A673 (cell line): Measurements from ENCODE around the gene LGALS12. TPM values are rescaled to one million over a fixed set of nuclear protein-coding genes. Genes with fewer than 3 reads are reported as not detected.

ENCODE experiments used
- BruUV-seq: library from RNA; stranded (reverse); fragments of 400-500 nt; replicated peaks from 2 replicates; lab custom pipeline; 2021; lab: Mats Ljungman, UMichigan
- CTCF ChIA-PET: fragments of 300-600 bp; sonication (Branson Sonifier 250); formaldehyde crosslinking; loops from one replicate; lab custom pipeline; 2022; ENCODE audit warnings: antibody characterized with exemption; lab: Charles Lee
- POLR2A ChIA-PET: fragments of 300-600 bp; sonication (Branson Sonifier 250); formaldehyde crosslinking; loops from one replicate; lab custom pipeline; 2022; ENCODE audit warnings: antibody characterized with exemption; ENCODE audit not compliant: low non-redundant PET; lab: Charles Lee
- DNase-seq: peaks from one replicate; pipeline ENCODE4 v3.0.0-alpha.2; 2015; ENCODE audit warnings: low spot score
- H3K27ac ChIP-seq: fragments of 200-600 bp; sonication (generic); 2 replicates; pipeline ENCODE4 v1.5.1; 2016; ENCODE audit warnings: mixed run types, low read depth, mild to moderate bottlenecking, mixed read lengths, antibody characterized with exemption, low read length; ENCODE audit not compliant: poor library complexity, severe bottlenecking
- H3K27me3 ChIP-seq: fragments of 200-600 bp; sonication (generic); replicated peaks from 2 replicates; pipeline ENCODE4 v1.6.1; 2017; ENCODE audit warnings: mixed run types, low read depth, mild to moderate bottlenecking, mixed read lengths, antibody characterized with exemption, low read length; ENCODE audit not compliant: insufficient read depth, poor library complexity
- H3K36me3 ChIP-seq: fragments of 200-600 bp; sonication (generic); 2 replicates; pipeline ENCODE4 v1.6.1; 2016; ENCODE audit warnings: mixed run types, mild to moderate bottlenecking, mixed read lengths, antibody characterized with exemption, low read length; ENCODE audit not compliant: insufficient read depth, poor library complexity, severe bottlenecking
- H3K4me1 ChIP-seq: fragments of 200-600 bp; sonication (generic); 2 replicates; pipeline ENCODE4 v1.6.1; 2017; ENCODE audit warnings: mixed run types, mild to moderate bottlenecking, mixed read lengths, antibody characterized with exemption, low read length; ENCODE audit not compliant: insufficient read depth, poor library complexity, severe bottlenecking
- H3K4me3 ChIP-seq: fragments of 200-600 bp; sonication (generic); 2 replicates; pipeline ENCODE4 v1.5.1; 2016; ENCODE audit warnings: low read depth, mixed run types, mild to moderate bottlenecking, mixed read lengths, low read length; ENCODE audit not compliant: poor library complexity, severe bottlenecking
- H3K9me3 ChIP-seq: fragments of 200-600 bp; sonication (generic); 2 replicates; pipeline ENCODE4 v1.6.1; 2016; ENCODE audit warnings: mixed run types, low read depth, mild to moderate bottlenecking, mixed read lengths, antibody characterized with exemption, low read length; ENCODE audit not compliant: poor library complexity, severe bottlenecking
- EZH2 ChIP-seq: fragments of 200-600 bp; sonication (generic); IDR thresholded peaks from 2 replicates; pipeline ENCODE4 v1.6.1; 2017; ENCODE audit warnings: borderline replicate concordance, low read depth, mild to moderate bottlenecking, mixed read lengths, antibody characterized with exemption, low read length; ENCODE audit not compliant: poor library complexity, severe bottlenecking
- intact Hi-C: fragments of 100-400 bp; cut with micrococcal nuclease; formaldehyde crosslinking; loops from one replicate; pipeline ENCODE4 v1.10.0; 2022; ENCODE audit not compliant: unreplicated experiment
- total RNA-seq: library from RNA; stranded (reverse); gene quantifications from 2 replicates; pipeline ENCODE4 v1.2.3, GENCODE V29; 2021
- TF ChIP-seq, protein P1 (sequence below): fragments of 300-800, 200-600 bp; sonication (generic); conservative IDR thresholded peaks from 2 replicates; pipeline ENCODE4 v1.5.1; 2017; ENCODE audit warnings: low read depth, mild to moderate bottlenecking, antibody characterized with exemption, low read length, moderate library complexity, mixed read lengths

LGALS12 gene
- total RNA-seq, 1 experiment from 2014 or later: not detected

DNA sequence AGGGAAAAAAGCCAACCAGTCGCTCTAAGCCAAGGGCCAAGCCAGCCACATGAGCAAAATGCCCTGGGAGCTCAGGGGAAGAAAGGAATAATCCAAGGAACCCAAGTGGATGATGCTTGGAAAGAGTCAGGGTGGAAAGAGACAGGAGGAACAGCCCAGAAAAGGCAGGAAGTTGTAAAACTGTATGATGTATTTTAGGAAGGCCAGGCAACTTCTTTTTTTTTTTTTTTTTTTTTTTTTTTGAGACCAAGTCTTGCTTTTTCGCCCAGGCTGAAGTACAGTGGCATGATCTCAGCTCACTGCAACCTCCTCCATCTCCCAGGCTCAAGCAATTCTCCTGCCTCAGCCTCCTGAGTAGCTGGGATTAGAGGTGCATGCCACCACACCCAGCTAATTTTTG is 1.6 kb downstream of the LGALS12 start:
- POLR2A ChIA-PET: no interaction called here
- BruUV-seq: no TSS peak
- intact Hi-C loops: loop anchor here (10.0 kb wide), 1 partner anchor 63 kb away; no protein-coding TSS in a partner anchor

DNA sequence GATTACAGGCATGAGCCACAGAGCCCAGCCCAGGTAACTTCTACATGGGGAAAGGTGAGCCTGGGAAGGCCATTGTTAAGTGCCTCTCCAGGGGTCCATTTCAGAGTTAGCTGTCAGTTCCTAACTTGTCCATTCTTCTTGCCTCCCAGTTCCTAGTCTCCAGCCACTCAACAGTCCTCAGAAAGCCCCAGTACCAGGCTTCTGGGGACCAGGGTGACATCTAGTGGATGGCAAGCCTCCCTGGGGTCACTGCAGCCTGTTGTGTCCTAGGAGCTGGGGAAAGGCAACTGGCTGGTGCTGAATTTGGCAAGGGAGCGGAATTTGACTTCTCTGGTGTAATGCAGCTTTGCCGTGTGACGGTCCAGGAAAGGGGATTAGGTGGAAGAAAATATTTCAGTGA is 2.1 kb downstream of the LGALS12 start:
- CTCF ChIA-PET: interaction anchor here (0.6 to 0.7 kb wide), 2 partner anchors 42 to 128 kb away, joined by 3 read pairs; no protein-coding TSS in a partner anchor
- H3K27me3 ChIP-seq: no peaks in the 10 kb centered on the region
- BruUV-seq: no TSS peak
- no peaks in the 10 kb centered on the region for H3K9me3 ChIP-seq
- POLR2A ChIA-PET: no interaction called here
- H3K27ac ChIP-seq: no peak overlapping the region
- H3K4me3 ChIP-seq: no peak overlapping the region
- H3K36me3 ChIP-seq: no peaks in the 10 kb centered on the region
- H3K4me1 ChIP-seq: no peaks in the 10 kb centered on the region
- TF ChIP-seq EZH2: no peak
- TF ChIP-seq, protein P1, sequence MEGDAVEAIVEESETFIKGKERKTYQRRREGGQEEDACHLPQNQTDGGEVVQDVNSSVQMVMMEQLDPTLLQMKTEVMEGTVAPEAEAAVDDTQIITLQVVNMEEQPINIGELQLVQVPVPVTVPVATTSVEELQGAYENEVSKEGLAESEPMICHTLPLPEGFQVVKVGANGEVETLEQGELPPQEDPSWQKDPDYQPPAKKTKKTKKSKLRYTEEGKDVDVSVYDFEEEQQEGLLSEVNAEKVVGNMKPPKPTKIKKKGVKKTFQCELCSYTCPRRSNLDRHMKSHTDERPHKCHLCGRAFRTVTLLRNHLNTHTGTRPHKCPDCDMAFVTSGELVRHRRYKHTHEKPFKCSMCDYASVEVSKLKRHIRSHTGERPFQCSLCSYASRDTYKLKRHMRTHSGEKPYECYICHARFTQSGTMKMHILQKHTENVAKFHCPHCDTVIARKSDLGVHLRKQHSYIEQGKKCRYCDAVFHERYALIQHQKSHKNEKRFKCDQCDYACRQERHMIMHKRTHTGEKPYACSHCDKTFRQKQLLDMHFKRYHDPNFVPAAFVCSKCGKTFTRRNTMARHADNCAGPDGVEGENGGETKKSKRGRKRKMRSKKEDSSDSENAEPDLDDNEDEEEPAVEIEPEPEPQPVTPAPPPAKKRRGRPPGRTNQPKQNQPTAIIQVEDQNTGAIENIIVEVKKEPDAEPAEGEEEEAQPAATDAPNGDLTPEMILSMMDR: peak; percentile 58
- DNase-seq: peak; percentile 62
- intact Hi-C loops: loop anchor here (10.0 kb wide), 1 partner anchor 63 kb away; no protein-coding TSS in a partner anchor

More for the DNA sequence above, 1.6 kb downstream of the LGALS12 start:
- H3K4me3 ChIP-seq: no peak overlapping the region
- no peak for DNase-seq
- no peaks in the 10 kb centered on the region for H3K27me3 ChIP-seq
- no peak overlapping the region for H3K27ac ChIP-seq
- CTCF ChIA-PET: no interaction called here
- H3K36me3 ChIP-seq: no peaks in the 10 kb centered on the region
- TF ChIP-seq, protein P1: no peak
- no peak for TF ChIP-seq EZH2
- H3K9me3 ChIP-seq: no peaks in the 10 kb centered on the region
- H3K4me1 ChIP-seq: no peaks in the 10 kb centered on the region

DNA sequence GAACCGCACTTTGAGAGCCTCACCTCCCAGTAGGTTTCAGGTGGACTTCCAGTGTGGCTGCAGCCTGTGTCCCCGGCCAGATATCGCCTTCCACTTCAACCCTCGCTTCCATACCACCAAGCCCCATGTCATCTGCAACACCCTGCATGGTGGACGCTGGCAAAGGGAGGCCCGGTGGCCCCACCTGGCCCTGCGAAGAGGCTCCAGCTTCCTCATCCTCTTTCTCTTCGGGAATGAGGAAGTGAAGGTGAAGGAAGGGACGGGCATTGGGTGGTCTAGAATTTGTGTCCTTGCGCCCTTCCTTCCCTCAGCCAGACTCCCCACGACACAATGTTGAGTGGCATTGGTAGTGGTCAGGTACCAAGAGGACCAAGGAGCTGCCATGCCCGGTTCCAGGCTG is 2.9 kb downstream of the LGALS12 start:
- Histone ChIP-seq H3K36me3 (no peaks in the 10 kb centered on the region), H3K27ac (no peak overlapping the region), H3K9me3 (no peaks in the 10 kb centered on the region), H3K4me3 (no peak overlapping the region), H3K4me1 (no peaks in the 10 kb centered on the region), H3K27me3 (no peaks in the 10 kb centered on the region)
- ChIA-PET CTCF (interaction anchor here (0.6 to 0.7 kb wide), 2 partner anchors 43 to 127 kb away, joined by 3 read pairs; no protein-coding TSS in a partner anchor), POLR2A (no interaction called here)
- TF ChIP-seq EZH2: no peak
- TF ChIP-seq, protein P1: no peak
- DNase-seq: no peak
- BruUV-seq: no TSS peak
- intact Hi-C loops: loop anchor here (10.0 kb wide), 1 partner anchor 64 kb away; no protein-coding TSS in a partner anchor
